D721Med (cell line): ENCODE measurements around the gene OR6M1.

Experiments used
- DNase-seq: peaks from one replicate; pipeline ENCODE4 v3.0.0; 2011; ENCODE audit warnings: low spot score; ENCODE audit not compliant: insufficient read length
- FAIRE-seq: peaks from 2 replicates; lab custom pipeline; 2011; peaks lifted over from hg19 to GRCh38; lab: Jason Lieb, UNC
- TF ChIP-seq, protein P1 (sequence below): IDR thresholded peaks from 2 replicates; pipeline ENCODE4 v1.5.1; 2012; ENCODE audit warnings: mild to moderate bottlenecking, control low read depth; ENCODE audit not compliant: insufficient read depth; ENCODE audit errors: missing control alignments

The OR6M1 gene

GRCh38 chr11:123783536-123783935 lies 22.6 kb downstream of the OR6M1 start:
- TF ChIP-seq, protein P1, sequence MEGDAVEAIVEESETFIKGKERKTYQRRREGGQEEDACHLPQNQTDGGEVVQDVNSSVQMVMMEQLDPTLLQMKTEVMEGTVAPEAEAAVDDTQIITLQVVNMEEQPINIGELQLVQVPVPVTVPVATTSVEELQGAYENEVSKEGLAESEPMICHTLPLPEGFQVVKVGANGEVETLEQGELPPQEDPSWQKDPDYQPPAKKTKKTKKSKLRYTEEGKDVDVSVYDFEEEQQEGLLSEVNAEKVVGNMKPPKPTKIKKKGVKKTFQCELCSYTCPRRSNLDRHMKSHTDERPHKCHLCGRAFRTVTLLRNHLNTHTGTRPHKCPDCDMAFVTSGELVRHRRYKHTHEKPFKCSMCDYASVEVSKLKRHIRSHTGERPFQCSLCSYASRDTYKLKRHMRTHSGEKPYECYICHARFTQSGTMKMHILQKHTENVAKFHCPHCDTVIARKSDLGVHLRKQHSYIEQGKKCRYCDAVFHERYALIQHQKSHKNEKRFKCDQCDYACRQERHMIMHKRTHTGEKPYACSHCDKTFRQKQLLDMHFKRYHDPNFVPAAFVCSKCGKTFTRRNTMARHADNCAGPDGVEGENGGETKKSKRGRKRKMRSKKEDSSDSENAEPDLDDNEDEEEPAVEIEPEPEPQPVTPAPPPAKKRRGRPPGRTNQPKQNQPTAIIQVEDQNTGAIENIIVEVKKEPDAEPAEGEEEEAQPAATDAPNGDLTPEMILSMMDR: no peak
- DNase-seq (no peak), FAIRE-seq (no peak)

DNA sequence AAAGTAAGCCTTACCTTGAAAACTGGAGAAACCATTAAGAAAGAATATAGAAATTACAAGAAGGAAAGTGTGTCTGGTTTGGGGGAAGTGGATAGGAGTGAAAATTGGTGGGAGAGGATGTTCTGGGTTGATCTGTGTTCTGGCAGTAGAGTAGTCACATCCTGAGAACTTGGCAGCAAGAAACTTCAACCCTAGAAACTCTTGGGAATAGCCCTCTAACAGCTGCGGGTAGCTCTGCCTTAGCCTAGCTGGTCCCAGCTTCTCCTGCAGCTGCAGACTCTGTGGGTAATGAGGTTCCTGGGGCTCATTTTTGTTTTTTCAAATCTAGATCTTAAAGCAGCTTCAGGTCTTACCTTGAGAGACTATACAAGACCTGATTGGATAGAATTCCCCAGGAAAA lies 27.6 kb downstream of the OR6M1 start:
- no peak for DNase-seq
- TF ChIP-seq, protein P1: no peak
- FAIRE-seq: no peak

DNA sequence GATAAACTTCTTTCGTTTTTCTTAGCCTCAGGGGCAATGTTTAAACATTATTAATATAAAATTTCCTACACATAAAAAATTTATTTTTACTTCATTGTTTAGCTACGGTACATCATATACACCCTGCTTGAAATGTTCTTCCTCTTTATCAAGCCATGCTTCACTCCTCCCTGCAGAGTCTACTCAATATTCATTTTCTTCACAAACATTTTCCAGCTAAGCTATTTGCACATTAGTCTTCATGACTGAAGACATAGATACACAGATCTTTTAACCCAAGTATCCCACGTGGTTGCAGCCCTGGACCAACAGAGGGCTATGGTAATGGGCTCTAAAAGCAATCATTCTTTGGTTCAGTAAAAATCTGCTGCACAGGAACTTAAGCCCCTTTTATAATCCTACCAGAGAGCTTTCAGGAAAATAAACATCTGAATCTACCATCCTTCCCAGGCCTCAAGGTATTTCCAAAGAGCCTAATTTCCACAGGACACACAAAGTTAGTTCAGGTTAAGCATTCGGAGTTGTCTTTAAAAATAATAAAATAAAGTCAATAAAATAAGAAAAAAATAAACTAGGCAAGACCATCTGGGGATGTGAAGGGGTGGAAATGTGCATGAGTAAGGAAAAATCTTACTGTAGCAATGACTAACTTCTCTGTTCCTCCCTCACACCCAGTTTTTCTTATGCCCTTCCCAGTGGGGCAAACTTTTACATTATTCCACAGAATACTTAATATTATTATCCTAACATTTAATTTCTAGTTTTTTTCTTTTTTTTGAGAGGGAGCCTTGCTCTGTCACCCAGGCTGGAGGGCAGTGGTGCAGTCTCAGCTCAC lies 30.2 kb downstream of the OR6M1 start:
- FAIRE-seq (peak; percentile 29), DNase-seq (no peak)
- TF ChIP-seq, protein P1: no peak

- DNase-seq: no peak
- FAIRE-seq: no peak
- TF ChIP-seq, protein P1: no peak
Measured at GRCh38 chr11:123775289-123775688, 30.9 kb downstream of the OR6M1 start.

GRCh38 chr11:123773959-123774358 lies 32.2 kb downstream of the OR6M1 start:
- TF ChIP-seq, protein P1: no peak
- no peak for DNase-seq
- FAIRE-seq: no peak

GRCh38 chr11:123773026-123773425 lies 33.1 kb downstream of the OR6M1 start:
- DNase-seq (no peak), FAIRE-seq (no peak)
- TF ChIP-seq, protein P1: no peak

- TF ChIP-seq, protein P1: no peak
- FAIRE-seq (no peak), DNase-seq (no peak)
Measured at GRCh38 chr11:123771664-123772063, 34.5 kb downstream of the OR6M1 start.
